ENCODE measurements around the gene PRPF40B. TPM values are rescaled to one million over a fixed set of nuclear protein-coding genes. Genes with fewer than 3 reads are reported as not detected.

Gene PRPF40B
- total and polyA plus RNA-seq, 9 of the 15 experiments (the other 6 are each of a cell fraction or from before 2014, with no cell fraction given): 0.55 to 10.6 (median 4.8) TPM

- TF ChIP-seq STAT6 (CRISPR knock-in tag; IDR thresholded peaks at IDR 0.05) (no peak), ZNF121 (CRISPR knock-in tag; conservative IDR thresholded peaks at IDR 0.05) (no peak), CBX3 (IDR thresholded peaks at IDR 0.05; ENCODE audit: borderline replicate concordance in 1 of 2, low read length in 2 of 2) (no peak), MGA (IDR thresholded peaks at IDR 0.05) (no peak), RBM25 (IDR thresholded peaks at IDR 0.05; ENCODE audit: low read depth, low read length, severe bottlenecking) (no peak), ZEB2 (IDR thresholded peaks at IDR 0.05) (no peak), KDM5B (IDR thresholded peaks at IDR 0.05; ENCODE audit: insufficient replicate concordance, low read depth, low read length) (no peak)
These were observed 47.8 kb downstream of the PRPF40B start (continued) for GRCh38 chr12:49671031-49671765.

Data from K562 (cell line).